ENCODE measurements around the gene SPOCK1. TPM values are rescaled to one million over a fixed set of nuclear protein-coding genes. Genes with fewer than 3 reads are reported as not detected.

The SPOCK1 gene
- total RNA-seq, 1 experiment from 2014 or later = 0.27 TPM

DNA sequence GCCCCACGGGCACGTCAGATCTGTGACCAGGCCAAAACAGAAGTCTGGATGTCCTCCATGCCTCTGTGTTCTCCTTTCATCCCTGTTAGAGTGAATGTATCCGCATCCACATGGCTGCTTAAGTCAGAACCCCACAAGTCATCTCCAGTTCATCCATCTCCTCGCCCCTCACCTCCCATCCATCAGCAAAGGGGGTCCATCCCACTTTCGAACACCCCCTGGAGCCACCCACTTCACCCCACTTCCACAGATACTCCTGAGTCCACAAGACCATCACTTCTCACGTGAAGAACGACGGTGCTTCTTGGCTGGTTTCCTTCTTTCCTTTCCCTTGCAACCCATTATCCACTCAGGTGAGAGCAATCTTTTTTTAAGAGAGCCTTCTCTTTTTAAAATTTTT, 3.5 kb upstream of the SPOCK1 start:
- no peak overlapping the region for H3K4me3 ChIP-seq (replicated peaks in 1 of 2; ENCODE audit: low read depth in 1 of 2, low read length in 2 of 2)
- H3K9me3 ChIP-seq (ENCODE audit: control insufficient read depth in 1 of 2, insufficient read depth in 1 of 2, low read depth in 1 of 2, low read length in 2 of 2) = no peaks in the 10 kb centered on the region
- no peak overlapping the region for H3K27ac ChIP-seq (ENCODE audit: low read depth, low read length)
- DNase-seq (ENCODE audit: low read depth, low spot score) (no peak), ATAC-seq (no peak)
- intact Hi-C loops (cut with micrococcal nuclease) = no loop called here
- H4K20me1 ChIP-seq (ENCODE audit: insufficient read depth) = no peaks in the 10 kb centered on the region
- TF ChIP-seq POLR2AphosphoS5 (IDR thresholded peaks at IDR 0.05; ENCODE audit: low read depth, low read length) (no peak), POLR2A (IDR thresholded peaks at IDR 0.05; ENCODE audit: borderline replicate concordance, extremely low read depth, insufficient read depth, insufficient read length) (no peak)
- ChIA-PET CTCF (no interaction called here), RAD21 (ENCODE audit: low non-redundant PET in 1 of 2, low total read pairs in 2 of 2, uncharacterized antibody in 2 of 2, unreplicated experiment in 2 of 2) (no interaction called here), POLR2A (no interaction called here)
- H3K79me2 ChIP-seq (ENCODE audit: insufficient read depth, low read length) = no peaks in the 10 kb centered on the region
- H2AFZ ChIP-seq (ENCODE audit: low read depth, low read length, poor library complexity, severe bottlenecking) = no peak overlapping the region
- no peaks in the 10 kb centered on the region for H3K9me2 ChIP-seq (ENCODE audit: insufficient read depth)
- H3K4me1 ChIP-seq (ENCODE audit: control insufficient read depth in 1 of 2, insufficient read depth in 2 of 2, low read length in 2 of 2) = no peaks in the 10 kb centered on the region
- peaks cover 33% of the 10 kb centered on the region; the same call in 1 of the 2 replicates for H3K27me3 ChIP-seq (ENCODE audit: insufficient read depth, low read length)
- H3K36me3 ChIP-seq (ENCODE audit: control insufficient read depth in 1 of 2, insufficient read depth in 2 of 2, low read length in 2 of 2) = no peaks in the 10 kb centered on the region
- no TSS peak for BruUV-seq (replicated peaks)
- no peak overlapping the region for H3K4me2 ChIP-seq (ENCODE audit: low read length)
- no peak overlapping the region for H3K9ac ChIP-seq (ENCODE audit: low read length)

DNA sequence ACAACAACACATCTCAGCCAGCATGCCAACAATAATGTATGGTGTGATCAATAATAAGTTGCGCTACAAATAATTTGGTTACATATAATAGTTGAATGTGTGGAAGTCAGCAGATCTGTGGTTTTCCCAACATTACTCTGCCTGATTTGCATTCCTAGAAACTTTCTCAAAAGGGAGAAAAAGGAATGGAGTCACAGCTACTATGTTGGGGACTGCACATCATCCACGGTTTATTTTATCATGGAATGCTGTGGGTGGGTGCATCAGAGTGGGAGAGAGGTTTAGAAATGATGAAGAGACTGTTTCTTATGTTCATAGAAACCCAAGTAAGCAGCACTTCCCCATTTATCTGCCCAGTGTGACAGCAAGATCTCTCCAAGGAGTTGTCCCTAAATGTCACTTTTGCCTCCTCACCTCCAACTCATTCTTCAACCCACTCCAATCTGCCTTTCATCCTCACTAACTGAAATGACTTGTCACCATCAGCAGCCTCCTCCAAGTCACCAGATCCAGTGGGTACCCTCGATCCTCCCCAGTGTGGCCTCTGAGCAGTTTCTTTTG, 2.8 kb upstream of the SPOCK1 start:
- Histone ChIP-seq H3K27me3 (ENCODE audit: insufficient read depth, low read length) (peaks cover 29% of the 10 kb centered on the region; the same call in 1 of the 2 replicates), H3K9ac (ENCODE audit: low read length) (no peak overlapping the region), H3K9me3 (ENCODE audit: control insufficient read depth in 1 of 2, insufficient read depth in 1 of 2, low read depth in 1 of 2, low read length in 2 of 2) (no peaks in the 10 kb centered on the region), H4K20me1 (ENCODE audit: insufficient read depth) (no peaks in the 10 kb centered on the region), H3K4me2 (ENCODE audit: low read length) (no peak overlapping the region), H3K4me3 (replicated peaks in 1 of 2; ENCODE audit: low read depth in 1 of 2, low read length in 2 of 2) (no peak overlapping the region), H3K27ac (ENCODE audit: low read depth, low read length) (no peak overlapping the region), H3K9me2 (ENCODE audit: insufficient read depth) (no peaks in the 10 kb centered on the region), H3K36me3 (ENCODE audit: control insufficient read depth in 1 of 2, insufficient read depth in 2 of 2, low read length in 2 of 2) (no peaks in the 10 kb centered on the region), H3K79me2 (ENCODE audit: insufficient read depth, low read length) (no peaks in the 10 kb centered on the region), H3K4me1 (ENCODE audit: control insufficient read depth in 1 of 2, insufficient read depth in 2 of 2, low read length in 2 of 2) (no peaks in the 10 kb centered on the region), H2AFZ (ENCODE audit: low read depth, low read length, poor library complexity, severe bottlenecking) (no peak overlapping the region)
- ChIA-PET CTCF (no interaction called here), RAD21 (ENCODE audit: low non-redundant PET in 1 of 2, low total read pairs in 2 of 2, uncharacterized antibody in 2 of 2, unreplicated experiment in 2 of 2) (interaction anchor here in 1 of 2 experiments (1.0 kb wide), 1 partner anchor 182 kb away, joined by 4 read pairs; no protein-coding TSS in a partner anchor), POLR2A (no interaction called here)
- TF ChIP-seq RAD21 (IDR thresholded peaks at IDR 0.05; ENCODE audit: low read depth) (no peak), JUND (IDR thresholded peaks at IDR 0.05) (no peak), EZH2phosphoT487 (IDR thresholded peaks at IDR 0.05; ENCODE audit: borderline replicate concordance) (no peak), EZH2 (IDR thresholded peaks at IDR 0.05) (no peak), FOSL1 (IDR thresholded peaks at IDR 0.05; ENCODE audit: low read depth) (no peak), EGR1 (IDR thresholded peaks at IDR 0.05; ENCODE audit: low read depth) (no peak), CEBPB (IDR thresholded peaks at IDR 0.05; ENCODE audit: low read depth) (no peak)
- TF ChIP-seq, protein P1, sequence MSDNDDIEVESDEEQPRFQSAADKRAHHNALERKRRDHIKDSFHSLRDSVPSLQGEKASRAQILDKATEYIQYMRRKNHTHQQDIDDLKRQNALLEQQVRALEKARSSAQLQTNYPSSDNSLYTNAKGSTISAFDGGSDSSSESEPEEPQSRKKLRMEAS (IDR thresholded peaks at IDR 0.05) = no peak
- TF ChIP-seq, protein P2, sequence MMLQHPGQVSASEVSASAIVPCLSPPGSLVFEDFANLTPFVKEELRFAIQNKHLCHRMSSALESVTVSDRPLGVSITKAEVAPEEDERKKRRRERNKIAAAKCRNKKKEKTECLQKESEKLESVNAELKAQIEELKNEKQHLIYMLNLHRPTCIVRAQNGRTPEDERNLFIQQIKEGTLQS (IDR thresholded peaks at IDR 0.05) = no peak
- no peak for DNase-seq (ENCODE audit: low read depth, low spot score)
- intact Hi-C loops (cut with micrococcal nuclease) = no loop called here
- no TSS peak for BruUV-seq (replicated peaks)
- ATAC-seq = no peak

Measured in HCT116 (cell line).